HG03354 (cell line): ENCODE measurements around the gene TPX2.

Experiments used
- ATAC-seq: cut with Tn5 transposase; IDR thresholded peaks from one replicate; pipeline ENCODE4 v1.9.1; 2021; ENCODE audit warnings: mild to moderate bottlenecking; ENCODE audit not compliant: unreplicated experiment, poor library complexity, severe bottlenecking

TPX2 gene

DNA sequence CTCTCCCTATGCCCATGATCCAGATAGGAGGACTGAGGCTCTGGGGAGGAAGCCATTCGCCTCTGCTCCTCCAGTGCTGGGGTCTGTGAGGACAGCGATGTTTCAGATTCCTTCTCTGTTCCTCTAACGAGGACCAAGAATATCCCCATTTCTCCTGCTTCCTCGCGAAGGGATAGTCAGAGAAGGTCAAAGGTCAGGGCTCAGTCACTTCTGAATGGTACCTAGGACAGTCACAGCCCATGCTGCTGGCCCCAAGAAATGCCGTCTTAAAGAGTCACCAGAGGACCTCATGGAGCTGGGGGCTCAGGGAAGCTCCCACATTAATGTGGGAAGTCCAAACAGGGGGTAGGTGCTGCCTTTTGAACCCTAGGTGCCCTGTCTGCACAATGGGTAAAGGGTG is 104.2 kb downstream of the TPX2 start:
- no peak for ATAC-seq

GRCh38 chr20:31843881-31844280 is 104.8 kb downstream of the TPX2 start:
- no peak for ATAC-seq

- ATAC-seq = no peak
Measured at GRCh38 chr20:31844737-31845299, 105.7 kb downstream of the TPX2 start.

- no peak for ATAC-seq
Measured at GRCh38 chr20:31845300-31845863, 106.3 kb downstream of the TPX2 start, which contains the start of gene FOXS1. Gene FOXS1 (minus strand): TSS chr20:31845604. CDS start chr20:31845542, 62 bp downstream.

GRCh38 chr20:31846793-31847138 is 107.7 kb downstream of the TPX2 start:
- no peak for ATAC-seq

DNA sequence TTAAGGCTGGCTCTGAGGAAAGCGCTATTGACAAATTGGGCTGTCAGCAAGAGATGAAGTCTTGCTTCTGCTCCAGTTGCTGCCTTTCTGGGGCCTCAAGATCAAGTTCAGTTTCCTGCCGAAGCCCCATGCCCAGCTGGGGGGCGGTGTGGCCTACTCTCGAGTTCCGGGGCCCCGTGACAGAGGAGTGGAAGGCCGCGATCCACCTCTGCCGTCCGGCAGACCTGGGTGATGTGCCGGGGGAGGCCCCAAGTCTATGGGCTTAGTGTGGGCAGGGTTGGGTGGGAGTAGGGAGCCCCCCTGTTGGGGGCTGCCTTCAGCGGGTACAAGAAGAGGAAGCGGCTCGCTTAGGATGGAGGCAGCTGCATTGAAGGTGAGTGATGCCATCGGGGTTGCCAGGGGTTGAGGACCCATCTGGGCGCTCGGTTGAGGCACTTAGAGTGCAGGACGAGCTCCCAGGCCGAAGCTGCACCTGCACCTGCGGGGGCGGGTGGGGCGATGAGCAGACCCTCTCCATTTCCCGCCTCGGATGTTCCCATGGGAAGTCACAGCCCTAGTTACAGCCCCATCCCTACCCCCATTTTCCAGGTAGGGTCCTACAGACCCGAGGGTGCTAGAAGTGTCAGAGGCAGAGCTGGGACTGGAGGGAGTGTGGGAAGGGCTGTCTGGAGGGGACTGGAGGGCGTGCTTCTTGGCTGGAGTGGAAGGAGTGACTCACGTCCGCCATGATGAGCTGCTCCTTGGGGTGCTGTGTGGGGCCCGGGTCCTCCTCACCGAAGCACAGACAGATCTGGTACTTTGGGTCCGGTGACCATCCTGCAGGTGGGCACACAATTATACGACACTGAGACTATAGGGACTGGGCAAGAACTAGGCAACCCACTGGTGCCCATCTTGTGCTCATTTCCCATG is 109.3 kb downstream of the TPX2 start:
- ATAC-seq = no peak

DNA sequence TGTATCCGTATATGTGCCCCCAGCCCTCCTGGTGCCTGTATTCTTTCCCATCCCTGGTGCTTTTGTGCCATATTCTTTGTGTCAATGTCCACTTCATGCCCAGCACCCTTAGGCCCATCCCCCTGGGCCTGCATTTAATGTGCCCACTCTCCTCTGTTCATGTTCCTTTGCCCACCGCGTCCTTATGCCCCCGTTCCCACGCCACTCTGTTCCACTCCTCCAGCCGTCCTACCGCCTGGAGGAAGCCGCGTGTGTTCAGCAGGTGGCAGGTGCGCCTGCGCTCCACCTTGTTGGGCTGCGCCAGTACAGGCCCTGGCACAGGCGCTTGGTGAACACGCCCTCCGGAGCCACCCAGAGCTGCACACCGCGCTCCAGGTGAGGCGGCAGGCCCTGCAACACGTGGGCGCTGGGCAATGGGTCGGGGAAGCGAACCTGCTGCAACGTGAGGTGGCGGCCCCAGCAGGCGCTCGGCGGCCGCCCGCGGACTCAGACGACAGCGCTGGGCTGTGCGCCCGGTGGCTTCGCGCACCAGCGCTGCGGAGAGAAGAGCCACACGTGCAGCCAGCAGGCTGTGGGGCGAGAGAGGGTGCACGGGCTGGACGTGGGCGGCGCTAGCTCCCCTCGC is 110.3 kb downstream of the TPX2 start:
- no peak for ATAC-seq
